Upper lobe of left lung (tissue), 6 donors: ENCODE data around the gene ZNF687. TPM values are rescaled to one million over a fixed set of nuclear protein-coding genes. Genes with fewer than 3 reads are reported as not detected.

Source experiments
- ATAC-seq, 2 donors: fragments of 200-7000 bp; cut with Tn5 transposase; one replicate each; pipeline ENCODE4 v1.9.1; 2022; ENCODE audit warnings: mild to moderate bottlenecking in 2 of 2, moderate library complexity in 2 of 2; ENCODE audit not compliant: low FRiP score in 2 of 2
- DNase-seq, 2 donors: peaks; one replicate each; pipeline ENCODE4 v3.0.0-alpha.2; 2019 to 2020
- H3K27ac ChIP-seq, 4 donors: fragments of 200-600 bp; sonication (generic); one replicate each; pipeline ENCODE4 v1.5.1; 2016 to 2019
- H3K27me3 ChIP-seq, 4 donors: fragments of 200-600 bp; sonication (generic); one replicate each; pipeline ENCODE4 v1.5.1; 2017 to 2019
- H3K36me3 ChIP-seq, 4 donors: fragments of 200-600 bp; sonication (generic); one replicate each; pipeline ENCODE4 v1.5.1; 2016 to 2019
- H3K4me1 ChIP-seq, 4 donors: fragments of 200-600 bp; sonication (generic); one replicate each; pipeline ENCODE4 v1.5.1; 2018 to 2019
- H3K4me3 ChIP-seq, 4 donors: fragments of 200-600 bp; sonication (generic); one replicate each; pipeline ENCODE4 v1.5.1; 2017 to 2019; ENCODE audit warnings: mild to moderate bottlenecking in 2 of 4, moderate library complexity in 1 of 4
- H3K9me3 ChIP-seq, 4 donors: fragments of 200-600 bp; sonication (generic); one replicate each; pipeline ENCODE4 v1.5.1; 2018 to 2019
- CTCF ChIP-seq, 6 experiments: fragments of 450-650 bp in 4 of 6; fragments of 200-600 bp in 2 of 6; sonication (generic) in 2 of 6; IDR thresholded peaks; one replicate each; pipeline ENCODE4 v1.5.1; 2016 to 2019; ENCODE audit warnings: antibody characterized with exemption in 6 of 6
- EP300 ChIP-seq, 4 donors: sonication (generic); formaldehyde crosslinking; IDR thresholded peaks; one replicate each; pipeline ENCODE4 v1.5.1; 2017; ENCODE audit warnings: antibody characterized with exemption in 4 of 4, control low read depth in 2 of 4
- POLR2A ChIP-seq, 4 donors: fragments of 450-650 bp; IDR thresholded peaks; one replicate each; pipeline ENCODE4 v1.5.1; 2016 to 2017; ENCODE audit warnings: antibody characterized with exemption in 4 of 4, mild to moderate bottlenecking in 2 of 4
- POLR2AphosphoS5 ChIP-seq, 2 donors: sonication (generic); formaldehyde crosslinking; IDR thresholded peaks; one replicate each; pipeline ENCODE4 v1.5.1; 2017; ENCODE audit warnings: antibody characterized with exemption in 2 of 2
- WGBS, 2 donors: methylation state at CpG; one replicate each; pipeline ENCODE4 v1.1.5; 2017 to 2018; 5-methylcytosine and 5-hydroxymethylcytosine counted together
- total RNA-seq, 6 donors: library from RNA; depleted of rRNA in 4 of 6; stranded (reverse); fragments of >200 nt in 4 of 6; gene quantifications; one replicate each; pipeline versions ENCODE4 v1.1.0 to v1.2.1, GENCODE V29; 2016 to 2021
- donor health status: DM: no; HTN: no; CAD: no; lungs with moderate emphysema.
- donor health status: DM: no; HTN: yes; CAD: no; lungs with severe emphysema.

The ZNF687 gene
- total RNA-seq, 6 donors from 2014 or later = 17.4 to 50.3 (median 27.2) TPM

GRCh38 chr1:151238467-151238739 lies 43.7 kb upstream of the ZNF687 start:
- H3K4me3 ChIP-seq = no peak overlapping the region
- ATAC-seq = peak in 1 of 2 donors; percentile 53
- H3K9me3 ChIP-seq = no peaks in the 10 kb centered on the region
- H3K4me1 ChIP-seq = no peaks in the 10 kb centered on the region
- no peak overlapping the region for H3K27ac ChIP-seq
- no peaks in the 10 kb centered on the region for H3K27me3 ChIP-seq
- 81 to 91% methylated on average over 1 of the region's 1 CpG for WGBS, 2 donors
- H3K36me3 ChIP-seq = peaks cover 70 to 100% (median 93%) of the 10 kb centered on the region in 4 donors
- no peak for TF ChIP-seq EP300 (IDR thresholded peaks at IDR 0.05)
- no peak for TF ChIP-seq POLR2A (IDR thresholded peaks at IDR 0.05)
- TF ChIP-seq POLR2AphosphoS5 (IDR thresholded peaks at IDR 0.05) = no peak
- TF ChIP-seq CTCF (IDR thresholded peaks at IDR 0.05) = no peak
- DNase-seq = no peak

- no peak overlapping the region for H3K4me3 ChIP-seq
- H3K27ac ChIP-seq = no peak overlapping the region
- H3K9me3 ChIP-seq = no peaks in the 10 kb centered on the region
- no peaks in the 10 kb centered on the region for H3K27me3 ChIP-seq
- ATAC-seq (no peak), DNase-seq (no peak)
- TF ChIP-seq POLR2A (IDR thresholded peaks at IDR 0.05) (no peak), CTCF (IDR thresholded peaks at IDR 0.05) (no peak), POLR2AphosphoS5 (IDR thresholded peaks at IDR 0.05) (no peak), EP300 (IDR thresholded peaks at IDR 0.05) (no peak)
- 97% methylated on average over 2 of the region's 2 CpGs for WGBS, 2 donors
- H3K4me1 ChIP-seq = no peaks in the 10 kb centered on the region
- H3K36me3 ChIP-seq = peaks cover 45 to 100% (median 96%) of the 10 kb centered on the region in 4 donors
Observed at GRCh38 chr1:151242442-151242841, 39.7 kb upstream of the ZNF687 start.

DNA sequence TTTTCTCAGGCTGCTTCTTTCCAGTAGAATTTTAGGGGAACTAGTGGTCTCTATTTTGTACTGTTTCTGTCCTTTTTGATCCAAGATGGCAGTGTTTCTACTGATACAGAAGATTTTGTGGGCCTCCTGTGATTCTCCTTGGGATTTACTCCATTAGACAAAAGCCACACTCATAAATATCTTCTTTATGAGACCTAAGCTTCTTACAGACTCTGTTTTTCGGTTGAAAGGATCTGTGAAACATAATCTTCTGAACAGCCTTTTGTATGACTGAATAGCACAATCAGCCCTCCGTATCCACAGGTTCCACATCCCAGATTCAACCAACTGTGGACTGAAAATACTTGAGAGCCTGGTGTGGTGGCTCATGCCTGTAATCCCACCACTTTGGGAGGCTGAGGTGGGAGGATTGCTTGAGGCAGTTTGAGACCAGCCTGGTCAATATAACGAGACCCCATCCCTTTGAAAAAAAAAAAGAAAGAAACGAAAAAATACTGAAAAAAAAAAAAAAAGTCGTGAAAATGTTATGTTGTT lies 38.3 kb upstream of the ZNF687 start:
- WGBS, 2 donors = 89% methylated on average over 5 of the region's 5 CpGs
- ATAC-seq = no peak
- Histone ChIP-seq H3K27ac (no peak overlapping the region), H3K36me3 (peaks cover 46 to 100% (median 96%) of the 10 kb centered on the region in 4 donors), H3K9me3 (no peaks in the 10 kb centered on the region), H3K27me3 (no peaks in the 10 kb centered on the region), H3K4me1 (no peaks in the 10 kb centered on the region), H3K4me3 (no peak overlapping the region)
- TF ChIP-seq EP300 (IDR thresholded peaks at IDR 0.05) = no peak
- TF ChIP-seq POLR2A (IDR thresholded peaks at IDR 0.05) = no peak
- TF ChIP-seq POLR2AphosphoS5 (IDR thresholded peaks at IDR 0.05) = no peak
- no peak for TF ChIP-seq CTCF (IDR thresholded peaks at IDR 0.05)
- no peak for DNase-seq

DNA sequence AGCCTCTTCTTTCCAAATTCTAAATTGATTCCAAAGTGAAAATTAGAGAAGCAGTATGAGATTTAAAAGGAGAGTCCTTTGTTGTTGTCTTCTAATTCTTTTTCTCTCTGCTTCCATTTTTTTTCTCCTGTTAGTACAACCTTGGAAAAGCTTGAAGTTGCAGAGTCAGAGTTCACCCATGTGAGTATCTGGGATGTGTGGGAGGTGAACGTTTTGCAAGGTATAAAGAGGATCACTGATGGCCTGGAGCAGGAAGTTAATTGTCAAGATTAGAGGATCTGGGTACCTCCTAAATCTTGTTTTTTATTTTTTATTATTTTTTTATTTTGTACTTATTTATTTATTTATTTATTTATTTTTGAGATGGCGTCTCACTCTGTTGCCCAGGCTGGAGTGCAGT lies 35.3 kb upstream of the ZNF687 start:
- no peak for ATAC-seq
- Histone ChIP-seq H3K36me3 (peaks cover 33 to 81% (median 76%) of the 10 kb centered on the region in 4 donors), H3K4me3 (no peak overlapping the region), H3K9me3 (no peaks in the 10 kb centered on the region), H3K27me3 (no peaks in the 10 kb centered on the region), H3K27ac (no peak overlapping the region), H3K4me1 (no peaks in the 10 kb centered on the region)
- TF ChIP-seq CTCF (IDR thresholded peaks at IDR 0.05) (no peak), EP300 (IDR thresholded peaks at IDR 0.05) (no peak), POLR2AphosphoS5 (IDR thresholded peaks at IDR 0.05) (no peak), POLR2A (IDR thresholded peaks at IDR 0.05) (no peak)
- 92 to 93% methylated on average over 2 of the region's 2 CpGs for WGBS, 2 donors
- no peak for DNase-seq
